ENCODE measurements around the gene SMOC1.

The SMOC1 gene
- 0 to 0.08 (median 0) reads per million in 4 donors for total RNA-seq

GRCh38 chr14:69879175-69880043 lies at the start of gene SMOC1:
Gene SMOC1, plus strand, starts transcription at chr14:69879416. Its CDS starts 263 bp downstream, at chr14:69879679.
- DNase-seq, result no peak

GRCh38 chr14:69838881-69839416 lies 40.3 kb upstream of the SMOC1 start:
- DNase-seq, result no peak

GRCh38 chr14:69839661-69840060 lies 39.6 kb upstream of the SMOC1 start:
- no peak for DNase-seq

GRCh38 chr14:69841656-69842055 lies 37.6 kb upstream of the SMOC1 start:
- no peak for DNase-seq

GRCh38 chr14:69842686-69843420 lies 36.4 kb upstream of the SMOC1 start:
- no peak for DNase-seq

- no peak for DNase-seq
Observed at GRCh38 chr14:69844171-69844570, 35.0 kb upstream of the SMOC1 start.

GRCh38 chr14:69845050-69845581 lies 34.1 kb upstream of the SMOC1 start:
- no peak for DNase-seq

GRCh38 chr14:69845787-69846186 lies 33.4 kb upstream of the SMOC1 start:
- DNase-seq, result no peak

GRCh38 chr14:69848156-69848555 lies 31.1 kb upstream of the SMOC1 start:
- DNase-seq, result no peak

- no peak for DNase-seq
Observed at GRCh38 chr14:69848903-69849391, 30.3 kb upstream of the SMOC1 start.

GRCh38 chr14:69850086-69850735 lies 29.0 kb upstream of the SMOC1 start:
- no peak for DNase-seq

GRCh38 chr14:69850736-69851112 lies 28.5 kb upstream of the SMOC1 start:
- no peak for DNase-seq

GRCh38 chr14:69852531-69853321 lies 26.5 kb upstream of the SMOC1 start:
- DNase-seq, result no peak

- no peak for DNase-seq
Observed at GRCh38 chr14:69853774-69854173, 25.4 kb upstream of the SMOC1 start.

GRCh38 chr14:69854598-69854997 lies 24.6 kb upstream of the SMOC1 start:
- DNase-seq, result no peak

- no peak for DNase-seq
Observed at GRCh38 chr14:69855180-69855832, 23.9 kb upstream of the SMOC1 start.

GRCh38 chr14:69858801-69859200 lies 20.4 kb upstream of the SMOC1 start:
- no peak for DNase-seq

- DNase-seq, result no peak
Observed at GRCh38 chr14:69859591-69859990, 19.6 kb upstream of the SMOC1 start.

GRCh38 chr14:69860221-69860620 lies 19.0 kb upstream of the SMOC1 start:
- DNase-seq, result no peak

- no peak for DNase-seq
Observed at GRCh38 chr14:69861025-69861569, 18.1 kb upstream of the SMOC1 start.

GRCh38 chr14:69863083-69863482 lies 16.1 kb upstream of the SMOC1 start:
- no peak for DNase-seq

Data from T-helper 1 cell (primary cell).